ENCODE data around the gene CHSY3.

CHSY3 gene

DNA sequence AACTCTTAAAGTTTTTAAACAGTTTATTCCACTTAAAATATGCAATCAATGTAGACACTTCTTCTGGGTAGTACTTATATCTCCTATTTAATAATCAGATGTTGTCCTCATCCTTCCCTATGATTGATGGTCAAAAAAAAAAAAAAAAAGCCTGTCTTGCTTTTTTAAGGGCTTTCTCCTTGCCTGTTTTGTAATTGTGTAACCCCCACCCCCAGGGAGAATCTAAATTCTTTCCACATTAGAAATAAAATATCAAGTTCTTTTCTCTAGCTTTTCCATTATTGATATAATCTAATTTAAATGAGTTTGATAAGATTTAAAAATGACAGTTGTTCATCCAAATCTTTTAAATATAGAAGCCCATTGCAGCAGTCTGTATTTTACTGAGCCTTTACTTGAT is 119.7 kb downstream of the CHSY3 start:
- no peak for DNase-seq (ENCODE audit: low spot score)

DNA sequence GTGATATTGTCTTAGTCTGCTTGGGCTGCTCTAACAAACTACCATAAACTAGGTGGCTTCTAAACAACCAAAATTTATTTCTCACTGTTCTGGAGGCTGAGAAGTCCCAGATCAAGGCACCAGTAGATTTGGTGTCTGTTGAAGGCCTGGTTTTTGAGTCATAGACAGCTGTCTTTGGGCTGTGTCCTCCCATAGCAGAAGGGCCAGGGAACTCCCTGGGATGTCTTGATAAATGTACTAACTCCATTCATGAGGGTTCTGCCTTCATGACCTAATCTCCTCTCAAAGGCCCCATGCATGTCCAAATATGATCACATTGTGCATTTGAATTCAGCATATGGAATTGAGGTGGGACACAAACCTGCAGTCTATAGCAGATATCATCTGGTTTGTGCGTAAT is 121.2 kb downstream of the CHSY3 start:
- DNase-seq (ENCODE audit: low spot score) = no peak

DNA sequence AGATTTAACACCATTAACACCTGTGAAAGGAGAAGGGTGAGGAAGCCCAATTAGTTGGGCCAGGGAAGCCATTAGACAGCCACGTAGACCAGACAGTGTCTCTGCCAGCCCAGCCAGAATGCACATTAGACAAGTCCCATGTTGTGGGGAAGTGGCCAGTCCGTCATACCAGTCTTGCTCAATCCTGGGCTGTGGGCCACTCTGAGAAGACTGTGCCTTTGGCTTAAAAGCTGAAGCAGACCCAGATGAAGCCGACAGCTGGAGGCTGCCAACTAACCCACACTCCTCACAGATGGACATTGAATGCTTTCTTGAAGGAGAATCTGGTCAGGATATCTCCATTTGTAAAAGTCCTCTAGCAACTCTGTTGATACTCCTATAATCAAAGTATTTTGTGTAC is 128.5 kb downstream of the CHSY3 start:
- no peak for DNase-seq (ENCODE audit: low spot score)

- no peak for DNase-seq (ENCODE audit: low spot score)
Observed at GRCh38 chr5:130034566-130035210, 130.4 kb downstream of the CHSY3 start.

DNA sequence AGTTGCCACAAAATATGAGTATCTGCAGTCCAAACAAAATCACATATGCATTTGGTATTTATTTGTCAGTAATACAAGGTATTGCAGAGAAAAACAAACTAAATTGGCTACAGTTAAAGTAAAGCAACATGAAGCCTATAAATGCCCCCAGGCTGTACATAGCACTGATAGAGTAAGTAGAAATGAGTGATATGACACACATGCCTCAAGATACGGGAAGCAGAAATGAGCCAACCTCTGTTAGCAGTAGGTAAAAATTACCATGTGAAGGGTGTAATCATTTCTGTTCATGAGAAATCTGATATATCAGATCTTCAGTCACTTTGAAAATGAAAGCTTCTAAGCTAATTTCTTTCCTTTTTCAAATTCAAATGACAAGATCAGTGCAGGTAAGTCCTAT is 131.1 kb downstream of the CHSY3 start:
- no peak for DNase-seq (ENCODE audit: low spot score)

DNA sequence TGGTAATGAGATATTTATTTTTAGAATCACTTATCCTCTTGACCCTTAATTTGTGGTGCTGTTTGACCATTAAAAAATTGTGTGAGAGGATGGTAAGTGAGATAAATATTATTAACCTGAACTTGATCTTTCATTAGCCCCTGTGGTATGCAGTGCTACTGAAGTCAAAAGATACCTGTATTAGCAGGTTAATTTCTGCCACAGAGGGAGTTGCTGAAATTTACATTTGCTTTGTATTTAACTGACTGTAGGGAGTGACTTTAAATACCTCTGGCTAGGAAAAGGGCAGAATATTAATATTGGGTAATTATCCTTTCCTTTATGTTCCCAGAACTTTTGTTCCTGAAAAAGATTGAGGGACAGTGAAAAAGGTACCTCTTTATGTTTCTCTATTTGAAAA is 133.6 kb downstream of the CHSY3 start:
- DNase-seq (ENCODE audit: low spot score) = no peak

- no peak for DNase-seq (ENCODE audit: low spot score)
Observed at GRCh38 chr5:130043834-130044233, 139.6 kb downstream of the CHSY3 start.

DNA sequence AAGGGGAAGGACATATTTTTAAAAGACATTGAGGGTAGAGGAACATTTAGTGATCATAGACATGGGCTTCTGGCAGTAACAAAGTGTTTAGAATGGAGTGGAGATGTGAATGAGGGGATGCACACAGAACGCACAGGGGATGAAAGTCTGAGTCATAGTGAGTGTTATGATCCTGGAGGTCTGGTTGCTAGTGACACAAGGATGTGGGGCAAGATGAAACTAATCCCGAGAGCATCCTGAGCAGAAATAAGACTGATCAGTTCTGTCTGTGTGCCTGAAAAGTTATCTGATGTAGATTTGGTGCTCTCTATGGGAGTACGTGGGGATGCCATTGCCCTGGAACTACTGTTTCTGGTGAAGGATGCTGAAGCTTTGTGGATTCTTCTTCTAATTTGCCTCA is 141.1 kb downstream of the CHSY3 start:
- no peak for DNase-seq (ENCODE audit: low spot score)

DNA sequence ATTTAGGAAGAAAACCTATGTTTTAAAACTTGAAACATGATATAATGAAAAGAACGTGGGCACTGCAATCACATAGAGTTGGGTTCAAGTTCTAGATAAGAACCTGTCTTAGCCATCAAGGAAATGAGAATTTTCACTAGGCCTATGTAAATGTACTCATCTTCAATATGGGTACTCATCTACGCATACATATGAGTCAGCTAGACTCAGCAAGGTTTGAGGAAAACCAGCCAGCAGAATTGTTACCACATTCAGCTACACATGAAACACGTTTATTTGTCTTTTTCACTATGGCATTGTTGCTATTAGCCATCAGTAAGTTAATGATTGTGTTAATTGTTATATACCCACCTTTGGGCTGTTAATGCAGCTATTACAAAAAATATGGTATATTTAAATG is 146.3 kb downstream of the CHSY3 start:
- DNase-seq (ENCODE audit: low spot score) = no peak

GRCh38 chr5:130052752-130053151 is 148.5 kb downstream of the CHSY3 start:
- no peak for DNase-seq (ENCODE audit: low spot score)

- DNase-seq (ENCODE audit: low spot score) = no peak
Observed at GRCh38 chr5:130055572-130055971, 151.3 kb downstream of the CHSY3 start.

DNA sequence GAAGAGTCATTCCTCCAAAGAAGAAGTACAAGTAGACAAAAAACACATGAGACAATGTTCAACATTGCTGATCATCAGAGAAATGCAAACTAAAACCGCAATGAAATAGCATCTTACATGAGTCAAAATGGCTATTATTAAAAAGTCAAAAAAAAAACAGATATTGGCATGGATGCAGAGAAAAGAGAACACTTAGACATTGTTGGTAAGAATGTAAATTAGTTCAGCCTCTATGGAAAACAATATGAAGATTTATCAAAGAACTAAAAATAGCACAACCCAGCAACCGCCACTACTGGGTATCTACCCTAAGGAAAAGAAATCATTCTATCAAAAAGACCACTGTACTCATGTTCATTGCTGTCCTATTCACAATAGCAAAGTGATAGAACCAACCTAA is 157.5 kb downstream of the CHSY3 start:
- DNase-seq (ENCODE audit: low spot score) = no peak

DNA sequence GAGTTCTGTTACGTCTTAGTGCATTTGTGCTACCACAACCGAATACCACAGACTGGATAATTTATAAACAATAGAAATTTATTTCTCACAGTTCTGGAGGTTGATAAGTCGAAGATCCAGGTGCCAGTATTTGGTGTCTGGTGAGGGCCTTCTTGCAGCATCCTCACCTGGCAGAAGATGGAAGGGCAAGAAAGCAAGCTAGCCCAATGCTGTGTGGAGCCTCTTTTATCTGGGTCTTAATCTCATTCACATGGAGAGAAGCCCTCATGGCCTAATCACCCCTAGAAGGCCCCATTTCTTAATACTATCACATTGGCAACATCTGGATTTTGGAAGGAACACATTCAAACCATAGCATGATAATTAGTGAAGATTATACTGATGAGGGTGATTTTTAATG is 159.3 kb downstream of the CHSY3 start:
- DNase-seq (ENCODE audit: low spot score) = no peak

DNA sequence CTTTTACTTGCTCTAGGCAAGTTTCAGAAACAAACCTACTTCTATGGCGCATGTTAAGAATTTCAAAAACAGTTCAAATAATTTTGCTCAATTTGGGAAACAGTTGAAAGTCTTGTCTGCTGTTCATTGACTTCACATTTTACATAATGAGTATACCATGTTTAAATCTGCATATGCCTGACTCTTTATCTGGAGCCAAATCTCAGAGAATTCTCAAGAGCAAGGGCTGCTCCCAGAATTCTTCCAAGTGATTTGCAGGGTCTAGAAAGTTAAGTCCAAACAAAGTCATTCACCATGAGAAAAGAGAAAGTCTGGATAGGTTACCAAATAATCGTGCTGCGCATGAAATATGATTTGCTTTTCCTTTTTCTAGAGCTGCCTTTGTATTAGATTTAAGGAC is 160.2 kb downstream of the CHSY3 start:
- no peak for DNase-seq (ENCODE audit: low spot score)

DNA sequence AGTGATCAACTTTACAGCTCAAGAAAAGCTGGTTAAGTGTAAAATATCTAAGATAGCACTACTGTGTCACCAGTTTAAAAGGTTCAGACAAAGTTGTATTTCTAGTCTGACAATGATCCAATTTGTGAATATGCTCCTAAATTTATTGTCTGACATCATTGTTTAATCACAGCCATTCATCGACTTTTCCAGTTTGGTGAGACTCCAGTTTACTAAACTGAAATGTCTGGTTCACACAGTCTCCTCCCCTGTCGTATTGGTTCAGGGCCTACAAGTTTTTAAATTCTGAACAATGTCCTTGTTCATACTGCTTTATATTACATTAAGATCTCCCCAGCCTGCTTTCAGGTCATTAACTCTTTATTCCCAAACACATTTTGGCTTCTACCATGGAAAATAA is 161.4 kb downstream of the CHSY3 start:
- no peak for DNase-seq (ENCODE audit: low spot score)

- no peak for DNase-seq (ENCODE audit: low spot score)
Observed at GRCh38 chr5:130066644-130067043, 162.4 kb downstream of the CHSY3 start.

DNA sequence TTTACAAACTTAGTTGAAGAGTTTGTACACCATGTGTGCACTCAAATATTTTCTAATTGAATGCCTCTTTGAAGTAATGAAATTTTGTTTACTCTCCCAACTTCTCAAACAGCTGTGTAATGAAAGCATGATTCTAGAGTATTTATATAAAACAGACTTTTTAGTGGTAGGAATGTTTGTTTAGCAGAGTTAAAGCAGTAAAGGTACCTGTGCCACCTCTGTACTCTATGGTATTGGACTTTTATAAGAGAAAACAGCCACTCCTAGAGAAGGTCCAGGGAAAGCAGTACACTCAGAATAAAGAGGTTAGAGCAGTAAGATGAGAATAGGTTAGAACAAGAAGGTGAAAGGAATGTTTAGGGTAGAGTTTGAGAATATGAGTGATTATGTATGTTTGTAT is 163.1 kb downstream of the CHSY3 start:
- no peak for DNase-seq (ENCODE audit: low spot score)

DNA sequence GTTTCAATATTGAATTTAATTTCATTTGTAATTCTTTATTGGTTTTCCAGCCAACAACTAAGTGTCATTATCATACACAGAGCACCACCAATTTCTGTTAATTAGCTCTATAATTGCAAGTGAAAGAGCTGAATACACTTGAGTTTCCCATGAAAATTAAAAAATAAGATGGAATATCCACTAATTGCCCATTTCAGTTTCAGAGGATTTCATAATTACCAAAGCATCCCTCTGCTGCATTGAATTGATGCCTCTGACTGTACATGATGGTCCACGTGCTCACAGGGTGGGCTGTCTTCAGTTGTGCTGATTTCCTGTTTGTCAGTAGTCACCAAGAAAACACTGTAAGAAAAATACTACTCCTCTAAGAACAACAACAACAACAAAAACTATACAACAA is 163.8 kb downstream of the CHSY3 start:
- no peak for DNase-seq (ENCODE audit: low spot score)

- DNase-seq (ENCODE audit: low spot score) = no peak
Observed at GRCh38 chr5:130068988-130069387, 164.7 kb downstream of the CHSY3 start.

GRCh38 chr5:130074820-130075219 is 170.6 kb downstream of the CHSY3 start:
- no peak for DNase-seq (ENCODE audit: low spot score)

DNA sequence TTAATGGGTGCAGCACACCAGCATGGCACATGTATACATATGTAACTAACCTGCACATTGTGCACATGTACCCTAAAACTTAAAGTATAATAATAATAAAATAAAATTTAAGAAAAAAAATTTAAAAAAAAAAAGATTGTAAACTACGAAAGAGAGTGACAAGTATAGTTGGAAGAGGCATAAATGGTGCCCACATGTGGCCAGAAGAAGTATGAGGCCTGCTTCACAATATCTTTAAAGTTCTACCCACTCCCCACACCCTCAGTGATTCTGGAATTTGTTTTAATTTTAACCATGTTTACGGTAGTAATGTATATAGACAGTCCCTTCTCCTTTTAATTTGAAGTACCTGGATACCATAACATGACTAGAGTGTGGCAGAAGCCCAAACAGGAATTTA is 172.7 kb downstream of the CHSY3 start:
- no peak for DNase-seq (ENCODE audit: low spot score)

DNA sequence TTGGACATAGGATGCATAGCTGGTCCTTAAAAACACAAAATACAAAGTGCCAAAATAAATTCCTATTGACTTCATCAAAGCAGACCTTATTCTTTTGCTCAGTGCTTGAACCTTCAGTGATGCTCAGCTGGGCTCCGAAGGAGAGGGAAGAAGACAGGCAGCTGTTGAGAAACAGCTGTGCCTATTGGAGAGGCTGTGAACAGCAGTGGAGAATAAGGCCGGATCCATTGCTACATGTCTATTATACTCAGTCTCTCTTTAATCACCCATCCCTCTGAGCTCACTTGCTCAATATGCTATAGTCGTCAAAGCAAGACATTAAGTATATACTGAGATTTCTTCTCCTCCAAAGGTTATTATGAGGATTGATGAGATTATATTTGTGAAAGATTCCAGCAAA is 174.4 kb downstream of the CHSY3 start:
- DNase-seq (ENCODE audit: low spot score) = no peak

DNA sequence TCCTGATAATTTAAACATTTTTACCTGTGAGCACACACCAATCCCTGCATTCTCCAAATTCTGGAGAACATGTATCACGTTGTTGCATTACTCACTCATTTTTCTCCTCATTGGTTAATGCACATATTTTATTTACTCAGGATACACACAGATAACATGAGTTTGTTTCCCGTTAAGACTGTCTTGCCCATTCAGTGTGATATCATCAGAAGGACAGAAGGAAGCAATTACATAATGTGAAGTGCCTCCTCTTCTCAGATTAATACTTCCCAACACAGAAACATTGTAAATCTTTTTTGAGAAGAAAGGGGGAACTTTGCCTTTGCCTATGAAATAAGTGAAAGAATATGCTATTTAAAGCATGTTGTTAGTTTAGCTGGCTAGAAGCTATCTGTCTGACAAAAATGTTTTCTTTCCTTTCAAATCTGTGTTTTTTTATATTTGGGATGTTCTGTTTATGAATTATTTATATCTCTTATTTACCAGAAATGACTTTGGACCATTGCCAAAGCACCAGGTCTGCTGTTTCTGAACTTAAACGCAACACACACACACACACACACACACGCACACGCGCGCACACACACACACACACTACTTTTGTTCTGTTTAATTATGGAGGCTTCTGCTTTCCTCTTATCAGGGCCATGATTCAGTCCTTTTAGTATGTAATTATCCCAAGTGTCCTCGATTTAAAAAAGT is 186.5 kb downstream of the CHSY3 start:
- DNase-seq (ENCODE audit: low spot score) = no peak

DNA sequence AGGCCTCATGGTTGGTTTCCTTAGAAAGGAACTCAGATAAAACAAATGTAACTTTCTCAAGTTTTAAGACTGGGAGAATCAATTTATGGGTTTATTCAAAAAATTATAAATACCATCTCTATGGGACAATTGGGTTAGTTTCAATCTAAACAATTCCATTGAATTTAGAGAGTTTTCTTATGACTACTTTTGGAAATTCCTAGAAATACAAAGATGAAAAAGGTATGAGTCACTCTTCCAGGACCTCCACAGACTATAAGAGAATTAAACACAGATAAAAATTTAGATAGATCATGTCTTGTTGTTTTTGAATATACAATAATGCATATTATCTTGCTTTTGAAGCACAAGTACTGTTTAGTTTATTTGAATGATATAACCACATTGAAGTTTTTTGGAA is 188.7 kb downstream of the CHSY3 start:
- no peak for DNase-seq (ENCODE audit: low spot score)

Measured in hematopoietic multipotent progenitor cell treated with erythropoietin and hydrocortisone succinate and interleukin-3 and kit ligand, for 15 days (in vitro differentiated cells).